PC-3 (cell line): ENCODE data around the gene CHFR.

ENCODE experiments used
- CTCF ChIP-seq: fragments of 300-600 bp; sonication (generic); conservative IDR thresholded peaks from 2 replicates; pipeline ENCODE4 v1.5.1; 2017; ENCODE audit warnings: antibody characterized with exemption, low read depth, mild to moderate bottlenecking, low read length
- EZH2phosphoT487 ChIP-seq: fragments of 300-600 bp; sonication (generic); IDR thresholded peaks from 2 replicates; pipeline ENCODE4 v1.6.1; 2018; ENCODE audit warnings: mild to moderate bottlenecking, antibody characterized with exemption, low read length, borderline replicate concordance

- TF ChIP-seq CTCF, result no peak
- TF ChIP-seq EZH2phosphoT487, result no peak
Measured at GRCh38 chr12:132886529-132887477, 602 bp downstream of the CHFR start.
